GM18498 (cell line): Measurements from ENCODE around the gene DPF3.
"Not testable (repeated sequence)": the region's sequence is repeated elsewhere in the genome, so short reads cannot be mapped to it uniquely, and the experiment has no call there.

ENCODE experiments used
- ATAC-seq: cut with Tn5 transposase; IDR thresholded peaks from one replicate; pipeline ENCODE4 v1.9.1; 2021; ENCODE audit warnings: mild to moderate bottlenecking, moderate library complexity; ENCODE audit not compliant: unreplicated experiment

The DPF3 gene

GRCh38 chr14:72775923-72776554 is 117.9 kb downstream of the DPF3 start:
- ATAC-seq, result no peak

DNA sequence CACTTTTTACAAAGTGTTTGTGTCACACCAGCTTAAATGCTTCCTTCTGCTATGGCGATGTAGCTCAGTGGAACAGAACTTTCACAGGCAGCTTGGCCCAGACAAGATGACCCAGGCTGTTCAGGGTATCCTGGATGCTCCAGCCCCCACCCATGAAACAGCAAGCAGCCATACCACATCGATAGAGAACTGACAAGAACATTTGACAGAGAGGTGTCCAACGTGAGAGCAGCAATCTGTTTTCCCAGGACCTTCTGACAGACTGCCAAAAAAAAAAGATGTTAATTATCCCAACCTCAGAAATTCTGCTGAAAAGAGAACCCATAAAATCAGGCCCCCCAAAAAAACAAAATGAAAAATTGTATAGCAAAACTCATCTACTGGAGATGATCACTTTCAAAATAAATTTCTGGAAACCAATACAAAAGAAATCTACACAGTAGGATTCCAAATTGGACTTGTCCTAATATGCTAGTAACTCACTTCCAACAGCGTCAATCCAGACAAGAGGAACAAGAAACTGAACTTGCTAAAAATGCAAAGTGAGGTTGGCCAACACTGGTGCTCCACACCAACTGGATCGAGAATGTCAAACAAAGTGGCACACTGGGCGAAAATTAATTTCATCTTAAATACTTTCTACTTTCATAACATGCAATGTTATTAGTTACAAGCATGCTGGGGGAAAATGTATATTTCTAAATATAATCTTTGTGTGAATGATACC is 118.8 kb downstream of the DPF3 start:
- no peak for ATAC-seq

DNA sequence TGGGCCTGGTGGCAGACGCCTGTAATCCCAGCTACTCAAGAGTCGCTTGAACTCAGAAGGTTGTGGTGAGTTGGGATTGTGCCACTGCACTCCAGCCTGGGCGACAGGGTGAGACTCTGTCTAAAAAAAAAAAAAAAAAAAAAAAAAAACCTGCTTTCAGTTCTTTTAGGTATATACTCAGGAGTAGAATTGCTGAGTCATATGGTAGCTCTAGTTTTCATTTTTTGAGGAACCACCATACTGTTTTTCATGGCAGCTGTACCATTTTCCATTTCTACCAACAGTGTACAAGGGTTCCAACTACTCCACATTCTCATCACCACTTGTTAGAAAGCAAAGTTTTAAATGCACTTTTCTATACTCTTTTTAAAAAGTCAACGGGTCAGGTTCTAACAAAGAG is 119.8 kb downstream of the DPF3 start:
- no peak for ATAC-seq

DNA sequence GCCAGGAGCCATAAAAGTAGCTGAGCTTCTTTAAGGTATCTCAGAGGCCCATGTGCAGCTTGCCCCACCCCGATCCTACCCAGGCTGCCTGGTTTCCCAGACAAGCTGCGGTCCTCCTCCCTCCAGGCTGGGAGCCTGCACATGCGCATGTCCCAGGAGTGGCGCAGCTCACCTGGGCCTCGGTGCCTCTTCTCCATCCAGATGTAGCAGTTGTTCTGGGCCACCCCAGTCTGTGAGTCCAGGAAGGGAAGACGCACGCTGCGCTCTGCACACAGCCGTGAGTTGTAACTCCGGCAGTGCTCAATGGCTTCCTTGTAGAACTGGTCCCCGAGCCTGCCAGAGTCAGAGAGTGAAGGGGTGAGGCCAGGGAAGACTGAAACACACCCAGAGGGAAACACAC is 122.3 kb downstream of the DPF3 start:
- no peak for ATAC-seq

- ATAC-seq, result no peak
Measured at GRCh38 chr14:72766296-72766695, 127.6 kb downstream of the DPF3 start.

GRCh38 chr14:72763892-72764291 is 130.0 kb downstream of the DPF3 start:
- no peak for ATAC-seq

- ATAC-seq, result no peak
Measured at GRCh38 chr14:72759670-72760069, 134.2 kb downstream of the DPF3 start.

GRCh38 chr14:72758993-72759392 is 134.9 kb downstream of the DPF3 start:
- ATAC-seq, result no peak

- ATAC-seq, result no peak
Measured at GRCh38 chr14:72758420-72758819, 135.5 kb downstream of the DPF3 start.

GRCh38 chr14:72756967-72757366 is 136.9 kb downstream of the DPF3 start:
- no peak for ATAC-seq

DNA sequence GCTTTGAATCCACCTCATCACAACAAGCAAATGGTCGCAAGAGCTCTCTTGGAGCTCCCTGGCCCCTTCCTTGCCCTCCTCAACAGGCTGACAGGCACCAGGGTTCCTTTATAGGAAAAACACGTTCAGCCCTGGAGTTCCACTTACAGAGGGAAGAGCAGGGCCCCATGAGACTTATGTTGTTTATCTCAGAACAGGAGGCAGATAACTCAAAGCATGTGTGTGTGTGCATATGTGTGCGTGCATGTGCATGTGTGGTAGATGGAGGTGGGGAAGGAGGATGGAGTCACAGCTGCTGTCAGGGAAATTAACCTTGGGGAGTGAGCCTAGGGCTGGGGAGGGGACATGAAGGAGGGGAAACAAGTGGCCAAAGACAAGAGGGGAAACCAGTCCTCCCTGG is 138.1 kb downstream of the DPF3 start:
- no peak for ATAC-seq

- no peak for ATAC-seq
Measured at GRCh38 chr14:72754949-72755348, 139.0 kb downstream of the DPF3 start.

- ATAC-seq, result no peak
Measured at GRCh38 chr14:72753879-72754400, 140.0 kb downstream of the DPF3 start.

- no peak for ATAC-seq
Measured at GRCh38 chr14:72753044-72753710, 140.7 kb downstream of the DPF3 start.

DNA sequence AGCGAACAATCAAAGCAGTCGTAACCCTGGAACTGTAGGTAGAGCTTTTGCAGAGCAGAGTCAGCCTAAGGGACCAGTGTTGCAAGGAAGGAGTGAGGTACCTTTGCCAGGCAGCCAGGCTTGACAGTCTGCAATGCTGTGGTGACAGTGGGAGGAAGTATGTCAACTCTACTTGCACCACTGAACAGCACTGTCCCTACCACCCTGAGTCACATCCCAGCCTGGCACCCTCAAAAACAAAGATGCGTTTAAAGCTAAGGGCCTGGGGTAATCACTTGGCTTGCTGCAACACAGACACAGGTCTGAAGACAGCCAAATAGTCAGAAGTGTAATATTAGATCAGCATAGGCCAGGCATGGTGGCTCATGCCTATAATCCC is 141.9 kb downstream of the DPF3 start:
- ATAC-seq, result no peak

GRCh38 chr14:72751276-72752033 is 142.4 kb downstream of the DPF3 start:
- no peak for ATAC-seq

GRCh38 chr14:72748921-72749320 is 145.0 kb downstream of the DPF3 start:
- not testable (repeated sequence) for ATAC-seq

- no peak for ATAC-seq
Measured at GRCh38 chr14:72747652-72748051, 146.2 kb downstream of the DPF3 start.

DNA sequence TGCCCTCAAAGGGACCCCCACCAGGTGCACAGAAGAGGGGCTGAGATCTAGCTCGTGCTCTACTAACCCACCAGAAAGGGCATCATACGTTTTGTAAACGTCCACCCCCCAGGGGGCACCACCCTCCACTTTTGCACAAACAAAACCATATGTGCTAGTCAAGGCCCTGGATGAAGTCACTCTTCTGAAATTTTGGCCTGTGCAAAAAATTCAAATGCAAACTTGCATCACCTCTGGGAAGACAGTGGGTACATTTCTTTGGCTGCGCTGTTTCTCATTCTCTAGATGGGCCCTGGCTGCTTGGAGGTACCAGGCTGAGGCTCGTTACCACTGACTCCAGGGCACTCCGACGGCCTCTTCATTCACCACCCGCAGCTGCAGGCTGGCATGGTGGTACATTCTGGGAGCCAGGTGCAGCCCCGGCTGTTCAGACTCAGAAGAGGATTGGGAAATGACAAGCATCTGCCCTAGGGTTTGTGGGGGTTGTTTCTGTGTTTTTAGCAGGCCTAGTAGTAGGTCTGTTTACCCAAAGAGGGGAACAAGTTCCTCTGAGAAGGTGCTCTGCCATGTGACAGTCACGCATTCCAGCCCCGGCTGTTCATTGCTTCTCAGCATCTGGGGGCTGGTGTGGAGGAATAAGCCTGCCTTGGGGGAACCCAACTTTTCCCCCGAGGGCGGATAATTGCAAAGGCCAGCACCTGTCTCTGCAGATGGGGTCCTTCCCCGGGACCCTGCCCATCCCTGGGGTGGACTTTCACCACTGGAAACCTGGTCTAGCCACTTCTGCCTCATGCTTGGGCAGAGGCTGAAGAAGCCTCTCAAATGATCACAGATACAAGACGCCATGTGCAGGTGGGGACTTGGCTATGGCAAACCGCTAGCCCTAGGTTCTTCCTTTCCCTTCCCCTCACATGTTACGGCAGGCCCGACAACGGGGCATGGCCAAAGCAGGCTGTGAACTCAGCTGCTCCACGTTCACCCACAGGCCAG is 147.6 kb downstream of the DPF3 start:
- no peak for ATAC-seq

GRCh38 chr14:72745546-72745945 is 148.4 kb downstream of the DPF3 start:
- ATAC-seq, result no peak
